Duodenal mucosa (tissue), 2 donors: ENCODE measurements around the gene NBAS.
A peak's percentile ranks its signal among the peaks of the same experiment; 100 is the strongest.

ENCODE experiments used
- H3K27ac ChIP-seq: one replicate; pipeline ENCODE4 v1.7.0; 2013; ENCODE audit warnings: low read depth, low read length
- H3K27me3 ChIP-seq, 2 donors: one replicate each; pipeline ENCODE4 v1.7.0; 2013; ENCODE audit warnings: low read length in 2 of 2, control low read depth in 1 of 2; ENCODE audit not compliant: insufficient read depth in 2 of 2, control insufficient read depth in 1 of 2
- H3K36me3 ChIP-seq, 2 donors: one replicate each; pipeline ENCODE4 v1.7.0; 2013; ENCODE audit warnings: low read length in 2 of 2, control low read depth in 1 of 2; ENCODE audit not compliant: insufficient read depth in 2 of 2, control insufficient read depth in 1 of 2
- H3K4me1 ChIP-seq, 2 donors: one replicate each; pipeline ENCODE4 v1.7.0; 2013; ENCODE audit warnings: low read length in 2 of 2, control low read depth in 1 of 2; ENCODE audit not compliant: insufficient read depth in 2 of 2, control insufficient read depth in 1 of 2
- H3K4me3 ChIP-seq, 2 donors: one replicate each; pipeline ENCODE4 v1.7.0; 2013; ENCODE audit warnings: low read length in 2 of 2, low read depth in 1 of 2
- H3K9ac ChIP-seq, 2 donors: one replicate each; pipeline ENCODE4 v1.7.0; 2013; ENCODE audit warnings: low read length in 2 of 2, low read depth in 1 of 2
- H3K9me3 ChIP-seq, 2 donors: one replicate each; pipeline ENCODE4 v1.7.0; 2013; ENCODE audit warnings: low read length in 2 of 2, control low read depth in 1 of 2; ENCODE audit not compliant: control insufficient read depth in 1 of 2

NBAS gene

GRCh38 chr2:15561574-15562344 lies 625 bp upstream of the NBAS start:
- Histone ChIP-seq H3K9ac (peak overlapping the region; percentile 80 to 81), H3K9me3 (no peaks in the 10 kb centered on the region), H3K27me3 (no peaks in the 10 kb centered on the region), H3K27ac (peak overlapping the region; percentile 38), H3K4me3 (peak overlapping the region; percentile 95 to 99), H3K36me3 (no peaks in the 10 kb centered on the region), H3K4me1 (peaks cover 20 to 26% of the 10 kb centered on the region in 2 donors)

DNA sequence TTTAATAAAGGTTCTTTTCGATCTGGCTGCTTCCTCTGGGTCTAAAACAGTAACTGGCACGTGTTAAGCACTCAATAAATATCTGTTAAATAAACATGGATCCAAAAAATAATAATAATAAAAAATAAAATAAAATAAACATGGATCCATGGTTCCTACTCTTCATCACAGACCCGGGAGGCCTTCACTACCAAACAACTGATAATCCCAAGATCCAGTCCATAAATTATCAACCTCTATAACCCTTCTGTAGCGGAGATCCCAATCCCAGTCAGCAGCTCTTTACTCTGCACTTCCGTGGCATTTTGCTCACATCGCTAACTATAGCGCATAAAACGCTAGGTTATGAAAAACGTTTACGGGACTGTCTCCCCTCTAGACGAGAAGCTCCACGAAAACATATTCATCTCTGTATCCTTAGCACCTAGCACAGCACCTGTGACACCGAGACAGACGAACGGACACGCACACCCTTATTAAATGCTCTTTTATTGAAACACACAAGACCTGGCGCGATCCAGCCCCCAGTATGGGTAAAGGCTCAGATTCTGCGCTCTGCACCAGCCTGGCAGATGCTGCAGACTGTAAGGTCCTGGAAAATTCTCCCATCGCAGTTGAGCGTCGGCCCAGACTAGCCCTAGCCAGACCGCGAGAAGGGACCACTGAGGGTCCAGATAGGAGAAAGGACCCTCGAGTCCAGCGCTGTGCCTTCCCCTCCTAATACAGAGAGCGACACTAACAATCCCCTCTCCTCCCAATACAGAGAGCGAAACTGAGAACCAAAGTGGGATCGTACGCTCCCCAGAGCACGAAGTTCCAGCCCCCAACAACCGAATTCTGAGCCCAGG lies 770 bp downstream of the NBAS start:
- Histone ChIP-seq H3K36me3 (no peaks in the 10 kb centered on the region), H3K27me3 (no peaks in the 10 kb centered on the region), H3K27ac (no peak overlapping the region), H3K9me3 (no peaks in the 10 kb centered on the region), H3K4me1 (peaks cover 20 to 26% of the 10 kb centered on the region in 2 donors), H3K4me3 (peak overlapping the region; percentile 95 to 99), H3K9ac (peak overlapping the region; percentile 80 to 81)

DNA sequence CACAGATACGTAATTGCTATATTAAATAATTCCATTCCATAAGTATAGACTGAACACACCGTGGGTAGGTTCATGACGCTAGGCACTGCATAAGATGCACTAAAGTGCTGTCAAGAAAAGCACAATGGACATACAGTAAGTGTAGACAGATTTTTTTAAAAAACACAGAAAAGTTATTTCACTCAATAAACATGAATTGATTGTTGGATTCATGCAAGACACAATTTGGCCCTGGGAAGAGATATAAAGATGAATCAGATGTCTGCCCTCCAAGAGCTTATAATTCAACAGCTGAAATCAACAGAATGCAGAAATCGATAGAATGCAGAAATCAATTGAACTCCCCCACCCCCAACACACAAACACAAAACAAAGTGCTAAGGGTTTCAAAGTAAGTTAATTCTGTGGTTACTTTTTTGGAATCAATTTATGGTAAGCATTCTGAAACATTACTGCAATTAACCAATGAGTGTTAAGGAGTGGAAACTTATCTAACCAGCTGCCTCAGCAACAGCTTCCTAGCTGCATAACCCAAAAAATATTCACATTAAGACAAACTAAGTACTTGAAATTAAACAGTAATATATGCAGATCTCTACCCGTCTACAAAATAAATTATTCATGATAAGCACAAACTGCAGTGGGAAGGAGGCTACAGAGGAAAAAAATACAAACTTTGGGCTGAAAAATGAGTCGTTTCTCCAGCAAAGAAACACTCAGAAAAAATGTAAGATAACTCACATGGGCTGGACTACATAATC lies 1.6 kb downstream of the NBAS start:
- H3K9me3 ChIP-seq: no peaks in the 10 kb centered on the region
- H3K27me3 ChIP-seq: no peaks in the 10 kb centered on the region
- peak overlapping the region; percentile 95 to 99 for H3K4me3 ChIP-seq
- H3K9ac ChIP-seq: no peak overlapping the region
- no peaks in the 10 kb centered on the region for H3K36me3 ChIP-seq
- H3K4me1 ChIP-seq: peaks cover 20 to 26% of the 10 kb centered on the region in 2 donors
- no peak overlapping the region for H3K27ac ChIP-seq

DNA sequence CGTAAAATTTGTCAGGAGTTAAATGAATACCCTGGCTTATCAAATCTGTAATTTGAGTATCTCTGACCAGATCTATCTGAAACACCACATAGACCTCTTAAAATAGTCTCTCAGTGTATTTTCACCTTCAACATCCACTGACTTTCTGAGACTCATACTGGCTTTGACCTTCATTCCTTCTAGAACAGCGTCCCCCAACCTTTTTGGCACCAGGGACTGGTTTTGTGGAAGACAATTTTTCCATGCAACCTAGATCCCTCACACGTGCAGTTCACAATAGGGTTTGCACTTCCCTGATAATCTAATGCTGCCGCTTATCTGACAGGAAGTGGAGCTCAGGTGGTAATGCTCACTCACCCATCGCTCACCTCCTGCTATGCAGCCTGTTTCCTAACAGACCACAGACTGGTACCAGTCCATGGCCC lies 3.2 kb downstream of the NBAS start:
- H3K4me3 ChIP-seq: no peak overlapping the region
- H3K36me3 ChIP-seq: peaks cover 0 to 2% of the 10 kb centered on the region in 2 donors
- H3K4me1 ChIP-seq: peaks cover 20 to 26% of the 10 kb centered on the region in 2 donors
- H3K9me3 ChIP-seq: no peaks in the 10 kb centered on the region
- H3K27me3 ChIP-seq: no peaks in the 10 kb centered on the region
- no peak overlapping the region for H3K9ac ChIP-seq
- no peak overlapping the region for H3K27ac ChIP-seq

DNA sequence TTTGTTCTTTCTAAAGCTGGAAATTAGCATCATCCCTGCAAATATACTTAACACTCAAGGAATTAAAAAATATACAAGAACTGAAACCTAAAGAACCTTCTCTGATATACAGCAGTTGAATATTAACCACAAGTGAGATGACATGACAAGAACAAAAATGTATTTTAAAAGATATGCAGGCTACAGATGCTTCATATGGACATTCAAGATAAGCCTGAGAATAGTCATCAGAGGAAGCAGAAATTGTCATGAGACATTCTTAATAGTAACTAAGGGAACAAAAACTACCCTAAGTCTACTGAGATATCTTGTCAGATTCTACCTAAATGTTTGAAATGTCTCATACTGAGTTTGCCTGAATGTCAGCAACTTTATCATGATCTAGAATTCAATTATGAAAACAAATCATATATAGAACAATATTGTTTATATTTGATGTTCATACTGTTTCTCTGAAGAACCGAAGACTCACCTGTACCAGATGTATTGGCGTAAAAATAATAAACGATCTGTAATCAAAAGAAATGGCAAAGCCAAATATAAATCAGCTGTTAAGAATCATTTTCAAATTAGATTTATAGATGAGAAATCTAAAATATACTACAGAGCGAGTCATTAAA lies 4.7 kb downstream of the NBAS start:
- no peak overlapping the region for H3K4me3 ChIP-seq
- no peak overlapping the region for H3K27ac ChIP-seq
- H3K36me3 ChIP-seq: peaks cover 4 to 8% of the 10 kb centered on the region in 2 donors
- no peaks in the 10 kb centered on the region for H3K27me3 ChIP-seq
- H3K9ac ChIP-seq: no peak overlapping the region
- no peaks in the 10 kb centered on the region for H3K9me3 ChIP-seq
- H3K4me1 ChIP-seq: peaks cover 17% of the 10 kb centered on the region in 2 donors

DNA sequence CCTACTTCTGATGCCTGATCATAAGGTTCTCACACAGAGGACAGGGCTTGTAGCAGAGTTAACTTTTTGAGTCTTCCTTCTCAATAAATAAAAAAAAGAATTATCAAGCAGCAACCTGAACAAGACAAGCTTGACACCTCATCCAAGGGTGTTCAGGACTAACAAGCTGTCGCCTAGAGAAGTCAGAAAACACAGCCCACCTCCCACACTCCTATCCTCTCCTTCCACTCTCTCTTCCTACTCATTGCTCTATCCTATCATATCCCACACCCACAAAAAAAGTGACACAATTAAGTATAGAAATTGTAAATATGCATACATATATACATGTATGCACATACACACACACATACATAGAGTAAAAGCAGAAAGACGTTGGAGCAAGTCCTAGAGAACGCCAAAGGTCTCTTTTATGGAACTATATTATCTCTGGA lies 5.4 kb downstream of the NBAS start:
- Histone ChIP-seq H3K27ac (no peak overlapping the region), H3K9me3 (no peaks in the 10 kb centered on the region), H3K27me3 (no peaks in the 10 kb centered on the region), H3K4me3 (no peak overlapping the region), H3K4me1 (peaks cover 16 to 17% of the 10 kb centered on the region in 2 donors), H3K9ac (no peak overlapping the region), H3K36me3 (peaks cover 4 to 9% of the 10 kb centered on the region in 2 donors)

- Histone ChIP-seq H3K27me3 (no peaks in the 10 kb centered on the region), H3K36me3 (peaks cover 4 to 9% of the 10 kb centered on the region in 2 donors), H3K27ac (no peak overlapping the region), H3K9ac (no peak overlapping the region), H3K4me1 (peaks cover 13% of the 10 kb centered on the region in 2 donors), H3K4me3 (no peak overlapping the region), H3K9me3 (no peaks in the 10 kb centered on the region)
These were observed 6.5 kb downstream of the NBAS start for GRCh38 chr2:15554525-15555218.

DNA sequence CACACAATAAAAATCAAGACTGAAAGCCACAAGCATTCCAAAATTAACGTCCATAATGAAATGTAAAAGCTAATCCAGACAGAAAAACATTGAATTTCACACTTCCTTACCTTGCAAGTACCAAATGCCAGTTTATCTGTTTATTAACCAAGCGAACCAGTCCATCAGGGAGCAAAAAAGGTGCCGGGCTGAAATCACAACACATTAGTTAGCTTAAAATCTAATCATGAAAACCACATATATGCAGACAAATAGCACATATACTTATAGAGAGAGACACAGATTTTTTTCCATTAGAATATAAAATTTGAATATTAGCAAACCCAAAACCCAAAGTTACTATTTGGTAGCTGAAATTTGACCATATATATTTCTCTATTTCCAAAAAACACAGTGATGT lies 7.2 kb downstream of the NBAS start:
- Histone ChIP-seq H3K4me3 (no peak overlapping the region), H3K36me3 (peaks cover 4 to 14% of the 10 kb centered on the region in 2 donors), H3K27me3 (no peaks in the 10 kb centered on the region), H3K9ac (no peak overlapping the region), H3K9me3 (no peaks in the 10 kb centered on the region), H3K4me1 (peaks cover 6 to 7% of the 10 kb centered on the region in 2 donors), H3K27ac (no peak overlapping the region)

DNA sequence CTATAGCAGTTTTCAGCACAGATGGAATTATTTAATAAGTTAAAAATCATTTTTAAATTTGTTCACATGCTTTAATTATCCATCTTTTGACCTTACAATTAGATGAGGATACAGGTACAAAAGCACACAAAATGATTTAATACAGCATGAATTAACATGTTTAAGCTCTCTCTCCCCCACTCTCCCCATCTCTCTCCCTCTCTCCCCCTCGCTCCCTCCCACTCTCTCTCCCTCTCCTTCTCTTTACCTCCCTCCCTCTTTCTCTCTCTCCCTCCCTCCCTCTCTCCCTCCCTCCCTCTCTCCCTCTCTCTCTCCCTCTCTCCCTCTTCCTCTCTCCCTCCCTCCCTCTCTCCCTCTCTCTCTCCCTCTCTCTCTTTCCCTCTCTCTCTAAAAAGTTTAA lies 7.6 kb downstream of the NBAS start:
- no peak overlapping the region for H3K9ac ChIP-seq
- H3K4me3 ChIP-seq: no peak overlapping the region
- H3K4me1 ChIP-seq: peaks cover 6 to 7% of the 10 kb centered on the region in 2 donors
- peaks cover 4 to 18% of the 10 kb centered on the region in 2 donors for H3K36me3 ChIP-seq
- H3K9me3 ChIP-seq: no peaks in the 10 kb centered on the region
- no peak overlapping the region for H3K27ac ChIP-seq
- H3K27me3 ChIP-seq: no peaks in the 10 kb centered on the region
